CD4-positive, alpha-beta T cell treated with Interleukin-17A for 4 hours (primary cell): Measurements from ENCODE around the gene ACOT8.
A peak's percentile ranks its signal among the peaks of the same experiment; 100 is the strongest.
"Not testable (repeated sequence)": the region's sequence is repeated elsewhere in the genome, so short reads cannot be mapped to it uniquely, and the experiment has no call there.

ENCODE experiments used
- DNase-seq: peaks from one replicate; pipeline ENCODE4 v3.0.0-alpha.2; 2020; ENCODE audit warnings: mixed read lengths

ACOT8 gene

DNA sequence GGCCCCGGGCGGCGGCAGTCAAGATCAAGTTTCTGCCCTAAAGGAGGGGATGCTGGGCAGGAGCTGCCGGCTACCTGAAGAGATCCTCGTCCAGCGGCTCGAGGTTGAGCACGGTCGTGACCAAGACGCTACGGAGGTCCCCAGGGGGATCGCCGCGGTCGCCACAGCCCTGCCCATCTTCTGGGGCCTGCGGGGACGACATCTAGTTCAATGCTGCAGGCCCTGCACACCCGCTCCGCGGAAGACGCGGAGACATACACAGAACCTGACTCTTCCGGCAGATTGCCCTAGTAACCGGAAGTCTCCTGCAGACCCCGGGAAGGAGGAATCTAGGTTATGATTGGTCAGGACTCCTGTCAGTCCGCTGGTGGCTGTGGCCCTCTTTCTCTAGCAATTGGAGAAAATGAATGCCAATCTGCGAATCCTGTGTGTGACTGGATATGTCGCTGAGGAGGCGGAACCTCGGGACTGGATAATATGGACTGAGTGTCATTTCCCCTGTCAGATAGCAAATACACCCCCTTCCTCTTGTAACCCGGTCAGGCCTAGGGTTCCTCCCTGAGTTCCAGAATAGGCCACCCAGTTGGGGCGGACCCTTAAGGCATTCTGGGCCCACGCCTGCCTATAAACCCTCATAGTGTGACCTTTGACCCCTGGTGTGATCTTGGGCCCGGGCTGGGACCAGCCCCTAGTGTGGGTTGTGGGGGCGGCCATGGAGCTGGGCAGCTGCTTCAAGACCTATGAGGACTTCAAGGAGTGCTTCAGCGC, at the start of gene ACOT8, which contains the start of gene ZSWIM3:
Gene ACOT8, minus strand, starts transcription at position 279 of the 768 bp plus-strand sequence. Its CDS starts 77 bp downstream, at position 202.
Gene ZSWIM3, plus strand, starts transcription at position 501 of the 768 bp plus-strand sequence. Its CDS starts 212 bp downstream, at position 713.
- peak; percentile 92 for DNase-seq

DNA sequence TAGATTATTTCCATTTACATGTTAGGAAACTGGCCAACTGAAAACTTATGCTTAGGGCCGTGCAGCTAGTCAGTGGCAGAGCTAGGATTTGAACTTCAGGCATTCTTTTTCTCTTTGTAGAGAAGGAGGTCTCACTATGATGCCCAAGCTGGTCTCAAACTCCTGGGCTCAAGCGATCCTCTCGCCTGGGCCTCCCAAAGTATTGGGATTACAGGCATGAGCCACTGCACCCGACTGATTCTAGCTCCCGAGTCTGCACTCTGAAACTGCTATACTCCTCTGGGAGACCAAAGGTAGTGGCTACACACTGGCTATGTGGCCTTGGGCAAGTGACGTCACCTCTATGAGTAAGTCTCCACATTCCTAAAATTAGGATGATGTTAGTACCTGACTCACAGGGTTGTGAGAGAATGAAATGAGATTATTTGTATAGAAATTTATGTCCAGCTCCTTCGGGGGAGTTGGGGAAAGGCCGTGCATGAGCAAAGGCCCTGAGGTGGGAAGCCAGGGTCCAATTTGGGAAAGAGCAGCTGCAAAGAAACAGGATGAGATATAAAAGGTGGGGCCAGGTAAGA, 48.4 kb upstream of the ACOT8 start:
- no peak for DNase-seq

DNA sequence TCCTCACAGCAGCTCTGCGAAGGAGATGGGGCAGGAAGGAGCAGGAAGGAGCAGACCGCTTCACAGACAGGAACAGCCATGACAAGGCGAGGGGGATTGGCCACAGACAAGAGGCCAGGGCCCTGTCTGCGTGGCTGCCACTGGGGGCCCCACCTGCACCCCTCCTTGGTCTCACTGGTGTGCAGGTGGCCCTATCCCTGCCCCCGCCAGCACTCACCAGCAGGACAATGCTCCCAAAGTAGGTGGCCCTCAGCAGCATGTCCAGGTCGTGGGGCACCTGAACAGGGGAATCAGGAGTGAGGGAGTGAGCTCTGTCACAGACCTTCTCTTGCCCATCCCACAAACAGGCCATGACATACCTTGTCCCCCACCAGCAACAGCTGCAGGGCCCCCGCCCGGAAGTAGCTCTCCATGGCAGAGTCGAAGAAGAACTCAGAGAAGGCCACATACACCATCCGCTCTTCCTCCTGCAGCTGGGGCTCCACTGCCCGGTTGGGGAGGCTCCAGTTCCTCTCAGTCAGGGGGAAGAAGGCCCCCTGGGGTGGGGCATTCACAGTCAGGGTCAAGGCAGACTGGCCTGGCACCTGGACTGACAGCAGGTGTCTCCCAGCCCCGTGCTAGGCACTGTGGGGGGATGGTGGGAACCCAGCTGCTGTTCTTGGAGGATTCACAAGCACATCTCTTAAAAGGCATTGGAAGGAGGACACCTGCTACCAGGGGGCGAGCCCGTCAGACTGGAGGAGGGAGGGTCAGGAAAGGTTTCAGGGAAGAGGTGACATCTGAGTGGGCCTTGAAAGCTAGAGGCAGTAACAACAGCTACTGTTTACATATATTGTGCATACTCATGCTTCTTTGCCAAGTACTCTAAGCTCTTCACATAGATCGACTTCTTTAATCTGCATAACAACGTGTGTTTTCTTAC, 47.7 kb upstream of the ACOT8 start:
- no peak for DNase-seq

DNA sequence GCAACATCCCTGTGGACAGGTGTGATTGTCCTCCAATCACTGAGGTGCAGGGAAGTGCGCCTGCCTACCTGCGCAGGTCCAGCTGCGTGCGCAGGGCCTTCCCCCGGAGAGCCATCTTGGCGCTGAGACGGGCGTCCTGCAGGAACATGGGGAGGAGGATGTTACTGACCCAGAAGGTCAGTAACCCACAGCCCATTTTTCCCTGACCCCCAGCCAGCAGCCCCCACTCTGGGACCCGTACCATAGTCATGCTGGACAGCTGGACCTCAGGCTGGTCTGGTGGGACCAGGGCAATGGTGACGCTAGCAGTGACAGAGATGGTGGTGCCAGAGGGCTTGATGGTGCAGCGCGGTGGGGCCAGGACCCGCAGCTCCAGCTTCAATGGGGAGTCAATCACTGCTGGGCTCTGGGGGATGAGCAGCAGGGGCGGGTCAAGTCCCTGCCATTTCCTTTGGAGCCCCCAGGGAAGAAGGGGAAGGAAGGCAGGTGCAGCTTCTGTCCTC, 45.1 kb upstream of the ACOT8 start:
- no peak for DNase-seq

DNA sequence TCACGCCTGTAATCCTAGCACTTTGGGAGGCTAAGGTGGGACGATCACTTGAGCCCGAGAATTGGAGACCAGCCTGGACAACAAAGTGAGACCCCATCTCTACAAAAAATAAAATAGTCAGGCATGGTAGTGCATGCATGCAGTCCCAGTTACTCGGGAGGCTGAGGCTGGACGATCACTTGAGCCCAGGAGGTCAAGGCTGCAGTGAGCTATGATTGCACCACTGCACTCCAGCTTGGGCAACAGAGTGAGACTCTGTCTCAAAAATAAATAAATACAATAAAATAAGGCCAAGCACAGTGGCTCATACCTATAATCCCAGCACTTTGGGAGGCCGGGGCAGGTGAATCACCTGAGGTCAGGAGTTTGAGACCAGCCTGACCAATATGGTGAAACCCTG, 44.1 kb upstream of the ACOT8 start:
- not testable (repeated sequence) for DNase-seq

DNA sequence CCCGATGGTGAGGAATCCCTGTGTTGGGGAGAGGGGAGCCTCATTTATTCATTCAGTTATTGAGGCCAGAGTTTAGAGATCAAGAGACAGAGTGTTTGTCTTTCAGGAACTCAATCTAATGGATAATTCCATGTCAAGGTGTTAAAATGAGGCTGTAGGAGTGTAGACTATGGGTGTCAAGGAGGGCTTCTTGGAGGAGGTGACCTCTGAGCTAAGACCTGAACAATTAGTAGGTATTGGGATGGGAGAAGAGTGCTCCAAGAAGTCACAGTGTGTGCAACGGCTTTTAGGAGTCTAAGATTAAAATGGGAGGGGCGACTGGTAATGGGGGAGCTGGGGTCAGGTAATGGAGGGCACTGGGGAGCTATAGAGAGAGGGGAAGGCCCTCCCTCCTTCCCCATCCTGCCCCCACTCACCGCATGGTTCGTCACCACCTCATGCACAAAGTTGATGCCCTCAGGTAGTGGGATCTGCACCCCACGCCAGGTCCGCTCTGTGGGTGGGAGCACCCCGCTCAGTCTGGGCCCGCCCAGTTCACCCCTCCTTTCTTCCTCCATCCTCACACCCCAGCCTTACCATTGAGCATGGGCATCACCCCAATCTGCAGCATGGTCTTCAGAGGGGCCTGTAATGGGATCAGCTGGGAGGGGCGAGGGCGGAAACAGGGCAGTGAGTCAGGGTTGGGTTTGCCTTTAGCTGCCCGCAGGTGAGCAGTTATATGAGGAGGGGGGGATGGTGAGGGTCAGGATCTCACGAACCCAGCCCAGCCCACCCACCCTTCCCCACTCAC, 42.0 kb upstream of the ACOT8 start:
- no peak for DNase-seq

DNA sequence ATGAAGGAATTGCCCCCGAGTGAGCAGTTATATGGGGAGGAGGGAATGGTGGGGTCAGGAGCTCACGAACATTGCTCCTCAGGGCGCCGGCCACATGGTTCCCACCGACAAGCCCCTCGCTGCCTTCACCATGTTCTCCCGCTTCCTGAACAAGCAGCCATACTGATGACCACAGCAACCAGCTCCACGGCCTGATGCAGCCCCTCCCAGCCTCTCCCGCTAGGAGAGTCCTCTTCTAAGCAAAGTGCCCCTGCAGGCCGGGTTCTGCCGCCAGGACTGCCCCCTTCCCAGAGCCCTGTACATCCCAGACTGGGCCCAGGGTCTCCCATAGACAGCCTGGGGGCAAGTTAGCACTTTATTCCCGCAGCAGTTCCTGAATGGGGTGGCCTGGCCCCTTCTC, 41.1 kb upstream of the ACOT8 start:
- DNase-seq = no peak

DNA sequence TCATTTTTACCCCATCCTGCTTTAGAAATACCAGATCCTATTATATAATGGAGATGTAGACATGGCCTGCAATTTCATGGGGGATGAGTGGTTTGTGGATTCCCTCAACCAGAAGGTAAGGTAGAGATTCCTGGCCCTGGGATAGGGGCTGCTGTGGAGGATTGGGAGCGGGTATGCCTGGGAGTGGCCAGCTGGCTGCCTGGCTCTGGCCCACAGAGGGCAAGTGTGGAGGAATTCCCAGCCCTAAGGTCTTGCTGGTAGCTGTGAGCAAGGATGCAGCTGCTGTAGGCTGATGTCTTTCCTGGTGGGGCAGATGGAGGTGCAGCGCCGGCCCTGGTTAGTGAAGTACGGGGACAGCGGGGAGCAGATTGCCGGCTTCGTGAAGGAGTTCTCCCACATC, 40.5 kb upstream of the ACOT8 start:
- DNase-seq = no peak

DNA sequence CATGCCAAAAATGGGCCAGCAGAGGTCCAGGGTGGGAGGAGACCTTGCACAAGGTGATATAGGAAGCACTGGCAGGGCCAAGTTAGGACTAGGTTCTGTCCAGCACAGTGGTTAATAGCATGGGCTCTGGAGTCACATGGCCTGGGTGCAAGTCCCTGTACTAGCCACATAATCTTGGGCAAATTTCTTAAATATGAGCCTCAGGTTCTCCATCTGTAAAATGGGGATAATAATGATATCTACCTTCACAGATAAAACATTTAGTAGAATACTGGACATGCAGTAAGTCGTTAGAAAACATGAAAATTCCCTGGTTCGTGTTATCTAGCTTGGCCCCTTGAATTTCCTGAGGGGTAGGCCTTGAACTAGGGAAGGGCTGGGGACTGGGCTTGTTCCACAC, 40.1 kb upstream of the ACOT8 start:
- no peak for DNase-seq

DNA sequence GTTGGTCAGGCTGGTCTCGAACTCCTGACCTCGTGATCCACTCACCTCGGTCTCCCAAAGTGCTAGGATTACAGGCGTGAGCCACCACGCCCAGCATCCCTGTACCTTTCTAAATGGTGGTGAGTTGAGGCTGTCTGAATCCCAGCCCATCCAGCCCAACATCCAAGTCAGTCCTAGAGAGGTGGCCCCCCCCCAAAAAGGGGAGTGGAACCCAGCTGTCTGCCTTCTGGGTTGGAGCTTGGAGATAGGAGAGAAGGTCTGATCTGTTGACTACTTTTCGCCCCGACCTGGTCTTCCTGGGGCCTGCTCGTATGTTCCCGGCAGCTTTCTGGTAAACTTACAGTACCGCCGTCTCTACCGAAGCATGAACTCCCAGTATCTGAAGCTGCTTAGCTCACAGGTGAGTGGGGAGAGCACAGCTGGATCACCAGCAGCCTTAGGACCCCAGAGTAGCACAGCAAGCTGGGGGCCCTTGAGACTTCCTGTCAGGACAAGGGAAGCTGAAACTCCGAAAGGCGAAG, 39.5 kb upstream of the ACOT8 start:
- DNase-seq = no peak

DNA sequence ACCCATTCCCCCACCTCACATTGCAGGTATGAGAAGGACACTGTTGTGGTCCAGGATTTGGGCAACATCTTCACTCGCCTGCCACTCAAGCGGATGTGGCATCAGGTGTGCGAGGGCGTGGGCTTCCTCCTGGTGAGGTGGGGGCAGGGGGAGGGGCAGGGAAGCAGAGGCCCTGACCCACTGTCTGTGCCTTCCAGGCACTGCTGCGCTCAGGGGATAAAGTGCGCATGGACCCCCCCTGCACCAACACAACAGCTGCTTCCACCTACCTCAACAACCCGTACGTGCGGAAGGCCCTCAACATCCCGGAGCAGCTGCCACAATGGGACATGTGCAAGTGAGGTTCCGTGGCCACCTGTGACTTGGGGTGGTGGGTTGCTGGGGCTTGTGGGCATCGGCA, 37.6 kb upstream of the ACOT8 start:
- DNase-seq = no peak

DNA sequence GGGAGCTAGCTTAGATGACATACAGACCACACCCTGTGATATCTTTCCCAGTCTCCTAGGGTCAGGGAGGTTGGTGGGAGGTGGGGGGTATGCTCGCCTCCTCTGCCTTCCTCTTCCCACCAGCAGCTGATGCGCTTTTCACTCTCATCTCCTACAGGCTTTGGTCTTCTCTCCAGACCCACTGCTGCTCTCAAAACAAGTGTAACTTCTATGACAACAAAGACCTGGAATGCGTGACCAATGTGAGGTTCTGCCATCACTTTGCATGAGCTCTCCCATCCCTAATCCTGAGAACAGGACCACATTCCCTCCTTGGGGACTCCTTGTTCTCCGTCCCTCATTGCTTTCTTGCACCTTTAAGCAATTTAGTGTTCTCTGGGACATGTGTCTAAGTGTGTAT, 36.6 kb upstream of the ACOT8 start:
- no peak for DNase-seq

DNA sequence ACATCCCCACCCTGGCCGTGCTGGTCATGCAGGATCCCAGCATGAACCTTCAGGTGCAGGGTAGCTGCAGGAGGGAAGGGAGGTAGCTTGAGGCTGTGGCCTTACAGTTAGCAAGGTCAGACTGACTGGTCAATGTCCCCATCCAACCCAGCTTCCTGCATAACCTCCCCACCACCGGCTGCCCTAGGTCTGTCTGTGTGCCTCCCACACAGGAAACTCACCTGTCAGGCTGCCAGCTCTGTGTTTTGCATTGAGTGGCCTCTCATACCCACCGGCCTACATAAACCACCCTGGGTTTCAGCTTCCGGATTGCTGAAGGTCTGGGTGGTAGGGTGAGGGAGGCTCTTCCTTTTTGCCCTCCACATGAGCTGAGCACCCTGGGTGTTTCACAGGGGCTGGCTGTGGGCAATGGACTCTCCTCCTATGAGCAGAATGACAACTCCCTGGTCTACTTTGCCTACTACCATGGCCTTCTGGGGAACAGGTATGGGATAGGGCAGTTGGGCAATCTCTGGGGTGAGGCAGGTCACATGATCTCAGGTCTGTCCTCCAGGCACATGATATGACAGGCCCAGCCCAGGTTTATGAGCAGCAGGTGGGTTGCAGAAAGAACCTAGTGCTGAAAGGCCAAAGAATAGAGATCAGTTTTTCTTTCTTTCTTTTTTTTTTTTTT, 35.8 kb upstream of the ACOT8 start:
- DNase-seq = peak; percentile 46

DNA sequence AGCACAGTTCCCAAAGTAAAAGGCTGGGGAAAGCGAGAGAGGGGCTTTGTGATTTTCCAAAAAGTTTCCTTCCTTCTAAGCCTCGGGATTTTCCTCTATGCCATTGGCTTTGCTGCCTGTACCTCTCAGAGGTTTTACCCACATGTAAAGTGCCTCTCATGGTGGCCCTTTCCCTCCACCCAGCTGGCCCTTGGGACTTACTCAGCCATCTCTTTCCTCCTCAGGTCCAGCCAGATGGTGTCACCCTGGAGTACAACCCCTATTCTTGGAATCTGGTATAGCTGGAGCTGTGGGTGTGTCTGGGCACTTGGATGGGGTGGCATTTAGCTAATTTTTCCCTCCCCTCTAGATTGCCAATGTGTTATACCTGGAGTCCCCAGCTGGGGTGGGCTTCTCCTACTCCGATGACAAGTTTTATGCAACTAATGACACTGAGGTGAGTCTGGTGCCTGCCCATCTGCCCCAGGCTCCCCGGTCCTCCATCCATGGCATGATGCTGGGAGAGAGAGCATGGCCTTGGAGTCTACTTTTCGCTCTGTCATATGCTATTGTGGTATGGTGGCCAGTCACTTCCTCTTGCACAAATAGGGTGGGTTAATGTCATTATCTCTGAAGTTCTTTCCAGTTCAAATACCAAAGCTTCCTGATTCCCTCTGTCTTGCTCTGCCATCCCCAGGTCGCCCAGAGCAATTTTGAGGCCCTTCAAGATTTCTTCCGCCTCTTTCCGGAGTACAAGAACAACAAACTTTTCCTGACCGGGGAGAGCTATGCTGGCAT, 35.0 kb upstream of the ACOT8 start:
- no peak for DNase-seq

DNA sequence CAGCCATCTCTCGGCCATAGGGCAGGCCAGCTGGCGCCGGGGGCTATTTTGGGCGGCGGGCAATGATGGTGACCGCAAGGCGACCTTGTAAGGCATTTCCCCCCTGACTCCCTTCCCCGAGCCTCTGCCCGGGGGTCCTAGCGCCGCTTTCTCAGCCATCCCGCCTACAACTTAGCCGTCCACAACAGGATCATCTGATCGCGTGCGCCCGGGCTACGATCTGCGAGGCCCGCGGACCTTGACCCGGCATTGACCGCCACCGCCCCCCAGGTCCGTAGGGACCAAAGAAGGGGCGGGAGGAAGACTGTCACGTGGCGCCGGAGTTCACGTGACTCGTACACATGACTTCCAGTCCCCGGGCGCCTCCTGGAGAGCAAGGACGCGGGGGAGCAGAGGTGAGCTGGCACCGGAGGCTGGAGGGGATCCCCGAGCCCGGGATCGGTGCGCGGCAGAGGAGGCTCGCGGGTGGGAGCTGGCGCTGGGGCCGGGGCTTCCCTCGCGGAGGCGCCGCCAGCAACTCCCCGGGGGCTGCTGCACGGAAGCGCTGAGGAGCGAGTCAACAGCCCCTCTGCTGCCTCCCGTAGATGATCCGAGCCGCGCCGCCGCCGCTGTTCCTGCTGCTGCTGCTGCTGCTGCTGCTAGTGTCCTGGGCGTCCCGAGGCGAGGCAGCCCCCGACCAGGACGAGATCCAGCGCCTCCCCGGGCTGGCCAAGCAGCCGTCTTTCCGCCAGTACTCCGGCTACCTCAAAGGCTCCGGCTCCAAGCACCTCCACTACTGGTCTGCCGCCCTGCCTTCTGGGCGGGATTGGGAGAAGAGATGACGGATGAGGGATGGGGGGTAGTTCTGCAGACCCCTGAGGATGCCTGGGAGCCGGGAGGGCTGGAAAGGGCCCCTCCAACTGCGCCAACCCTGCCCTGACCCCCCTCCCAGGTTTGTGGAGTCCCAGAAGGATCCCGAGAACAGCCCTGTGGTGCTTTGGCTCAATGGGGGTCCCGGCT, 34.1 kb upstream of the ACOT8 start, which contains the start of the genes CTSA and NEURL2:
Gene CTSA, plus strand, starts transcription at position 351 of the 999 bp plus-strand sequence. Its CDS starts 234 bp downstream, at position 585.
Gene NEURL2, minus strand, starts transcription at position 224 of the 999 bp plus-strand sequence. Its CDS starts 217 bp downstream, at position 7.
- peak; percentile 86 for DNase-seq

DNA sequence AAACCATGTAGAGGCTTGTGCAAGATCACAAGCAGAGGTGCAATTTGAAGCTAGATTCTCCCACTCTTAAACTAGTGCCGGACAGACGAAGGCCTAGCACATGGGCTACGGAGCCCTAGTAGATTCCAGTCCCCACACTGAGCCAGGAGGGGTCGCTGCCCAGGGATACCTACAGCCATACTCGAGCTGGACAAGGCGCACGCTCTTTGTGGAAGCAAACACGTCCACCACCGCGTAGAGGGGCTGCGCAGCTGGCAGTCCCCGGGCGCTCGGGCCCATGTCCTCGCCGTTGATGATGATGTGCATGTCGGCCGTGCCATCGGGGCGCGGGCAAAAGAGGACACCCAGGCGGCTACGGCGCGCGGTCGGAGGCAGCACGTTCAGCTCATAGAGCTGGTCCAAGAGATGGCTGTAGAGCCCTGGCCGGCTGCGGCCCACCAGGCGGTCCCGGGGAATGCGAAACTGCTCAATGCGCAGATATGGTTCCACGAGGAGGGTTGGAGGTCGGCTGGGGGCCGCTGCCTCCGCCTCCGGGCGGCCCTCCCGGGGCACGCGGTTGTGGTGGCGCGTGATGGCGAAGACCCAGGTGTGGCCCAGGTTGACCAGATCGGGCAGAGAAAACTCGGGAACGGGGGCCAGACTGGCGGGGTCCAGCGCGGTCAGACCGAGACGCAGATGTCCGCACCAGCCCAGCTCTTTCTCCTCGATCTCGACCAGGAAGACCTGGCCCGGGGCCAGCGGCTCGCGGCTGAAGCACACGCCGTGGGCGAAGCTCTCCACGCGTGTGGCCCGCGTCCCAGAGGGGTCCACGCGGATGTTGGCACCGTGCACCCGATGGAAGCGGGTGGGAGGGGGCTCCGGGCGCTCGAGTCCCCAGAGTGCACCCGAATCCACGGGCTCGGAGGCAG, 33.1 kb upstream of the ACOT8 start:
- peak; percentile 65 for DNase-seq

DNA sequence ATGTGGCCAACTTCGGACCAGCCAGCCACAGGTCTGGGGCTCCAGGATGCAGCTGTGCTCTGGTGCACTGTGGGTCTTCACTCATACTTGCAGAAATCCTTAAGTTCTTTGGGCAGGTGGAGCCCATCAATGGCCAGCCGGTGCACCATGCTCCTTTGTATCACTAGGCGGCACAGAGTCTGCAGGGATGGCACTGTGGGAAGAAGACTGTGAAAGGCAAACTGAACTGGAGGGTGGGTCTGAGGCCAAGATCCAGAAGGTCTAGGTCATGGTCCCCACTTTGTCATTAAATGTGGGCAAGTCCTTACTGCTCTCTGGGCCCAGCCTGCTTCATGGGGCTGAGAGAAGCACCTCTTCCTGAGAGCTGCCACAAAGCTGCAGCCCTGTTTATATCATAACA, 31.5 kb upstream of the ACOT8 start:
- DNase-seq = no peak

DNA sequence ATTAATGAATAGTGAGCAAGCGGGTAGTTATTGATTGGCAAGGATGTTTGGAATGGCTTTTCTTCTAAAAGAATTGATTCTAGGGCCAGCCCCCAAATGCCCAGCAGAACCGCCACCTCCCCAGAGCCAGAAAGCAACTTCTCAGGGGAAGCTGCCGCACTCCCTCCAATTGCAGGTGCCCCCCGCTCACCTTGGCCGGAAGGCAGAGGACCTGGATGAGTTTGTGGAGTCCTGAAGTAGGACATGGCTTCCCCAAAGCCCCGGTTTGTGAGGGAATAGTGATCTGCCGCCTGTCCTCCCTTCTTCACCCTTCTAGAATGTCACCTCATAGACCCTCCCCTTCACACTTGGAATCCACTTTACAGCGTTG, 30.1 kb upstream of the ACOT8 start, which contains the start of gene SPATA25:
Gene SPATA25, minus strand, starts transcription at position 277 of the 370 bp plus-strand sequence. Its CDS starts 32 bp downstream, at position 245.
- DNase-seq = no peak
